ENCODE measurements around the gene MDH1. TPM values are rescaled to one million over a fixed set of nuclear protein-coding genes. Genes with fewer than 3 reads are reported as not detected.
"Not testable (repeated sequence)": the region's sequence is repeated elsewhere in the genome, so short reads cannot be mapped to it uniquely, and the experiment has no call there.

The MDH1 gene
- total RNA-seq, 2 experiments from 2014 or later = 169 to 209 TPM

- DNase-seq; H3K4me3 Mint-ChIP-seq; H3K27ac Mint-ChIP-seq; ATAC-seq; H3K9me3 Mint-ChIP-seq (ENCODE audit: low read depth); H3K27me3 Mint-ChIP-seq; H3K4me1 Mint-ChIP-seq; H3K36me3 Mint-ChIP-seq; CTCF ChIA-PET: not testable (repeated sequence)
These were observed 15.7 kb upstream of the MDH1 start for GRCh38 chr2:63573026-63573425.

DNA sequence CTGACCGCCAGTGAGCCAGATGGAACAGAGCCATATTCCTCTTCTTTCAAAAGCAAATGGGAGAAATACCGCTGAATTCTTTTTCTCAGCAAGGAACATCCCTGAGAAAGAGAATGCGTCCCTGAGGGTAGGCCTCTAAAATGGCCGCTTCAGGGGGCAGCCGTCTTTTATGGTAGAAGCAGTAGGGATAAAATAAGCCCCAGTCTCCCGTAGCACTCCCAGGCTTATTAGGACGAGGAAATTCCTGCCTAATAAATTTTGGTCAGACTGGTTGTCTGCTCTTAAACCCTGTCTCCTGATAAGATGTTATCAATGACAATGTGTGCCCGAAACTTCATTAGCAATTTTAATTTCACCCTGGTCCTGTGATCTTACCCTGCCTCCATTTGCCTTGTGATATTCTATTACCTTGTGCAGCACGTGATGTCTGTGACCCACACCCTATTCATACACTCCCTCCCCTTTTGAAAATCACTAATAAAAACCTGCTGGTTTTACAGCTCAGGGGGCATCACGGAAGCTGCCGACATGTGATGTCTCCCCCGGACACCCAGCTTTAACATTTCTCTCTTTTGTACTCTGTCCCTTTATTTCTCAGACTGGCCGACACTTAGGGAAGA, 14.9 kb upstream of the MDH1 start:
- H3K27me3 Mint-ChIP-seq; H3K27ac Mint-ChIP-seq; ATAC-seq; H3K36me3 Mint-ChIP-seq; H3K4me1 Mint-ChIP-seq; H3K4me3 Mint-ChIP-seq; CTCF ChIA-PET; H3K9me3 Mint-ChIP-seq (ENCODE audit: low read depth); DNase-seq: not testable (repeated sequence)

GRCh38 chr2:63576546-63576945, 12.2 kb upstream of the MDH1 start:
- CTCF ChIA-PET = no interaction called here

GRCh38 chr2:63578767-63579166, 10.0 kb upstream of the MDH1 start:
- Mint-ChIP-seq H3K4me3 (no peak overlapping the region), H3K9me3 (ENCODE audit: low read depth) (peaks cover 6% of the 10 kb centered on the region), H3K27ac (no peak overlapping the region), H3K4me1 (peaks cover 4% of the 10 kb centered on the region), H3K27me3 (no peaks in the 10 kb centered on the region), H3K36me3 (no peaks in the 10 kb centered on the region)
- CTCF ChIA-PET = no interaction called here
- ATAC-seq (no peak), DNase-seq (no peak)

More at GRCh38 chr2:63576546-63576945, 12.2 kb upstream of the MDH1 start:
- Mint-ChIP-seq H3K27ac (no peak overlapping the region), H3K4me3 (no peak overlapping the region), H3K9me3 (ENCODE audit: low read depth) (peaks cover 6% of the 10 kb centered on the region), H3K27me3 (no peaks in the 10 kb centered on the region), H3K36me3 (peaks cover 1% of the 10 kb centered on the region), H3K4me1 (no peaks in the 10 kb centered on the region)
- no peak for DNase-seq
- no peak for ATAC-seq

DNA sequence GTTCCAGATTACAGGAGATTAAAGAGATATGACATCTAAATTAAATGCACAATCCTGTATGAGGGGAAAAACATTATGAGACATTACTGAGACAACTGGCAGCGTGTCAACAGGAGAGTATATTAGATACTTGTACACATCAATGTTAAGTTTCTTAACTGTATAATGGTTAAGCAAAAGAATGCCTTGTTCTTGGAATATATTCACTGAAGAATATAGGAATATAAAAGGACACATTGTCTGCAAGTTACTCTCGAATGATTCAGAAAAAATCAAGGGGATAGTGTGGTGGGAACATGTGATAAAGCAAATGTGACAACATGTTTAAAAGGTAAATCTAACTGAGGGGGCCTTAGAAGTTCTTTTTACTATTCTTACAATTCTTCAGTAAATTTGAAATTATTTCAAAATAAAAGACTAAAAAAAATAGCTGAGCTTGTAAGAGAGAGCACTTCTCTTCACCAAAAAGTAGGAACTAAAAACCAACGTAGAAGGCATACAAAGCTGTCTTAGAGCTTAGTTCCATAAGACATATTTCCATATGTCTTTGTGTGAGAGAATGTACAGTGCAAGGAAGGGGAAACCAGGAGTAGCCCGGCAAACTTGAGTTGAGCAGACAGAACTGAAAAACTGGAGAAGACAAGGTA, 8.0 kb upstream of the MDH1 start:
- Mint-ChIP-seq H3K4me3 (no peak overlapping the region), H3K9me3 (ENCODE audit: low read depth) (no peaks in the 10 kb centered on the region), H3K4me1 (peaks cover 4% of the 10 kb centered on the region), H3K27ac (no peak overlapping the region), H3K27me3 (no peaks in the 10 kb centered on the region), H3K36me3 (no peaks in the 10 kb centered on the region)
- CTCF ChIA-PET = no interaction called here
- DNase-seq = no peak
- no peak for ATAC-seq

GRCh38 chr2:63581298-63581961, 7.3 kb upstream of the MDH1 start:
- H3K4me1 Mint-ChIP-seq = peaks cover 7% of the 10 kb centered on the region
- H3K27ac Mint-ChIP-seq = no peak overlapping the region
- H3K4me3 Mint-ChIP-seq = no peak overlapping the region
- H3K36me3 Mint-ChIP-seq = no peaks in the 10 kb centered on the region
- ATAC-seq = no peak
- no peak for DNase-seq
- no peaks in the 10 kb centered on the region for H3K9me3 Mint-ChIP-seq (ENCODE audit: low read depth)
- no peaks in the 10 kb centered on the region for H3K27me3 Mint-ChIP-seq
- CTCF ChIA-PET = no interaction called here

- Mint-ChIP-seq H3K27me3 (no peaks in the 10 kb centered on the region), H3K4me3 (no peak overlapping the region), H3K27ac (no peak overlapping the region), H3K4me1 (peaks cover 20% of the 10 kb centered on the region), H3K9me3 (ENCODE audit: low read depth) (no peaks in the 10 kb centered on the region), H3K36me3 (no peaks in the 10 kb centered on the region)
- ATAC-seq = no peak
- CTCF ChIA-PET = no interaction called here
- no peak for DNase-seq
These were observed 5.9 kb upstream of the MDH1 start for GRCh38 chr2:63582873-63583272.

DNA sequence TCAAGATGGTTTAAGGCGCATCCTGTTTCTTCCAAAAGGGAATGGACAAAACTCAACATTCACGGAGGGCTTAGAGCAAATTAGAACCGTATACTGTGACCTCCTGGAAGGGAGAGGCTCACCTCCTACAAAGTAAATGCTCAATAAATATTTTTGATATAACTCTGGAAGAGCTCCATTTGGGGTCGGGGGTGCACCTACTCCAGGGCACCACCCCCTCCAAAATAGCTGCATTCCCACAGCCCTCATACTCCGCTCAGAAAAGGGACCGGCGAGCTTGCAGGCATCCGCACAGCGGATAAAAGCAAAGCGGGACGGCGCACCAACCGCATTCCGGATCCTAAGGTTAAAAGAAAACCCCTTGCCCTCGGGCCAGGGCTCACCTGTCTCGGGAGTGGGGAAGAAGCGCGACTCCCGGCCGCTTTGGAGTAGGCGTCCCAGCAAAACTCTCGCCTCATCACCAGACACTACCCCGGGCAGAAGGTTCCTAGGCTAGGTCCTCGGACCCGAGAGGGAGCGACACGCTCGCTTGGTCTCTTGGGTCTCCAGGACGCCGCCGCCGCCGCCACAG, 864 bp upstream of the MDH1 start:
- peaks cover 36% of the 10 kb centered on the region for H3K4me1 Mint-ChIP-seq
- H3K27me3 Mint-ChIP-seq = no peaks in the 10 kb centered on the region
- ATAC-seq (peak; percentile 0), DNase-seq (no peak)
- peak overlapping the region; percentile 90 for H3K4me3 Mint-ChIP-seq
- peaks cover 7% of the 10 kb centered on the region for H3K36me3 Mint-ChIP-seq
- CTCF ChIA-PET = interaction anchor here (0.8 to 1.2 kb wide), 4 partner anchors 8 to 273 kb away, joined by 3 read pairs; partner anchors contain the start of gene UGP2
- peak overlapping the region; percentile 94 for H3K27ac Mint-ChIP-seq
- no peaks in the 10 kb centered on the region for H3K9me3 Mint-ChIP-seq (ENCODE audit: low read depth)

GRCh38 chr2:63589148-63589958, 590 bp downstream of the MDH1 start:
- CTCF ChIA-PET = interaction anchor here (1.0 to 1.2 kb wide), 4 partner anchors 10 to 272 kb away, joined by 3 read pairs; partner anchors contain the start of gene UGP2
- Mint-ChIP-seq H3K27ac (peak overlapping the region; percentile 94), H3K36me3 (peaks cover 13% of the 10 kb centered on the region), H3K9me3 (ENCODE audit: low read depth) (no peaks in the 10 kb centered on the region), H3K4me1 (peaks cover 41% of the 10 kb centered on the region), H3K4me3 (peak overlapping the region; percentile 90), H3K27me3 (no peaks in the 10 kb centered on the region)
- ATAC-seq (no peak), DNase-seq (no peak)

GRCh38 chr2:63590626-63591408, 2.1 kb downstream of the MDH1 start:
- peak overlapping the region; percentile 90 for H3K4me3 Mint-ChIP-seq
- H3K27me3 Mint-ChIP-seq = no peaks in the 10 kb centered on the region
- no peak for ATAC-seq
- H3K36me3 Mint-ChIP-seq = peaks cover 22% of the 10 kb centered on the region
- H3K27ac Mint-ChIP-seq = peak overlapping the region; percentile 40
- H3K4me1 Mint-ChIP-seq = peaks cover 43% of the 10 kb centered on the region
- DNase-seq = no peak
- CTCF ChIA-PET = interaction anchor here (1.2 kb wide), 1 partner anchor 9 kb away, joined by 3 read pairs; no protein-coding TSS in a partner anchor
- H3K9me3 Mint-ChIP-seq (ENCODE audit: low read depth) = no peaks in the 10 kb centered on the region

GRCh38 chr2:63591566-63592175, 2.9 kb downstream of the MDH1 start:
- Mint-ChIP-seq H3K27me3 (no peaks in the 10 kb centered on the region), H3K4me1 (peaks cover 38% of the 10 kb centered on the region), H3K36me3 (peaks cover 27% of the 10 kb centered on the region), H3K9me3 (ENCODE audit: low read depth) (no peaks in the 10 kb centered on the region), H3K27ac (no peak overlapping the region), H3K4me3 (no peak overlapping the region)
- CTCF ChIA-PET = no interaction called here
- DNase-seq = no peak
- no peak for ATAC-seq

- Mint-ChIP-seq H3K27ac (no peak overlapping the region), H3K4me3 (no peak overlapping the region), H3K36me3 (peaks cover 37% of the 10 kb centered on the region), H3K27me3 (no peaks in the 10 kb centered on the region), H3K9me3 (ENCODE audit: low read depth) (no peaks in the 10 kb centered on the region), H3K4me1 (peaks cover 25% of the 10 kb centered on the region)
- ATAC-seq = no peak
- no peak for DNase-seq
- CTCF ChIA-PET = no interaction called here
These were observed 5.9 kb downstream of the MDH1 start for GRCh38 chr2:63594660-63595059.

Data from activated CD8-positive, alpha-beta memory T cell treated with anti-CD3 and anti-CD28 coated beads, Interleukin-2, amount 10 ng/mL, durations not matched to agents 7 days and 5 days (primary cell).